HG03060 (cell line): ENCODE measurements around the gene FBLN2.
"Not testable (repeated sequence)": the region's sequence is repeated elsewhere in the genome, so short reads cannot be mapped to it uniquely, and the experiment has no call there.

ENCODE experiments used
- ATAC-seq: cut with Tn5 transposase; IDR thresholded peaks from one replicate; pipeline ENCODE4 v1.9.1; 2021; ENCODE audit warnings: low read depth, moderate number of reproducible peaks; ENCODE audit not compliant: unreplicated experiment

FBLN2 gene

GRCh38 chr3:13548696-13549622, at the start of gene FBLN2:
Gene FBLN2, plus strand, starts transcription at chr3:13549125. Its CDS starts 21,231 bp downstream, at chr3:13570356.
- ATAC-seq, result no peak

GRCh38 chr3:13499246-13499645, 49.7 kb upstream of the FBLN2 start:
- not testable (repeated sequence) for ATAC-seq

DNA sequence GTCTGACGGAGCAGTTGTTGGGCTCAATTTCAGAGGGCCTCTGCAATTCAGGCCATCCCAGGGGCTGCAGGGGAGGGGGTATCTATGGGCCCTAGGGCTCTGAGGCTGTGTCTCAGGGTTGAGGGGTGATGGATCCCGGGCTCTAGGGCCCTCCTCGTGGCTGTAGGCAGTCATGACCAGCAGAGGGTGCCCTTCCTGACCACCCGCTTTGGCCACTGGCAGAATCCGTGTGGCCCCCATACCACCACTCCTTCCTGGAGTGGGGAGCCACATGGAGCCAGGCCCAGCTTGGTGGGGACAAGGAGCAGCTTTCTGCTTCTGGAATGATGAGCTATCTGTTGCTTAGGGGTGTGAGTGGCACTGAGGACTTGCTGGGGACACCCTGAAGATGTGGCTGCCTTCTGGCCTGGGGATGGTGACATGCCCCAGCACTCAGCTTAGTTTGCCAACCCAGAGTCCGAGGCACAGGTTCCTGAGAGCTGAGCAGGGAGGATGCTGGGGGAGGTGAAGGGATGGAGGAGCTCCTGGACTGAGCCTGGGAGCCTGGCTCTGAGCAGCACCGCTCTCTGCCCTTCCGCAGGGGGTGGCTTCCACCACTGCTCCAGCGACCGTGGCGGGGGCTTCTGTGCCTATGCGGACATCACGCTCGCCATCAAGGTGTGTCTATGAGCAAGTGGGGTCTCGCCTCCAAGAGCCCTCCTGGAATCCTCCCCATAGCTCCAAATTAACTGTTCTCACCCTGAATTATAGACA, 48.6 kb upstream of the FBLN2 start:
- no peak for ATAC-seq

- no peak for ATAC-seq
Measured at GRCh38 chr3:13501056-13501455, 47.9 kb upstream of the FBLN2 start.

DNA sequence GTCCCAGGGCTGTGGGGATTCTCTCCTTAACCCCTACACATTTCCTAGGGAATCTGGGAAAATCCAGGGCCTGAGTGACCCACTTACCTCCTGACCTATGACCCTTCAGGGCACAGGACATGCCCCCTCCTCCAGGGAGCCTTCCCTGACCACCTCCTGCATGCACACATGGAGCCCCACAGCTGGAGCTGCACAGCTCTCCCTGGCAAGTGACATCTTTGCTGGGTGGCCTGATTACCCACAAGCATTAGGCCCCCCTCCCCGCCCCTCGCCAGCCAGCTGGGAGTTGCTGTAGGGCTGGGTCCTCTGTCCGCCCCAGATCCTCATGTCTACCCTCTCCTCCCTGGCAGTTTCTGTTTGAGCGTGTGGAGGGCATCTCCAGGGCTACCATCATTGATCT, 47.4 kb upstream of the FBLN2 start:
- no peak for ATAC-seq

DNA sequence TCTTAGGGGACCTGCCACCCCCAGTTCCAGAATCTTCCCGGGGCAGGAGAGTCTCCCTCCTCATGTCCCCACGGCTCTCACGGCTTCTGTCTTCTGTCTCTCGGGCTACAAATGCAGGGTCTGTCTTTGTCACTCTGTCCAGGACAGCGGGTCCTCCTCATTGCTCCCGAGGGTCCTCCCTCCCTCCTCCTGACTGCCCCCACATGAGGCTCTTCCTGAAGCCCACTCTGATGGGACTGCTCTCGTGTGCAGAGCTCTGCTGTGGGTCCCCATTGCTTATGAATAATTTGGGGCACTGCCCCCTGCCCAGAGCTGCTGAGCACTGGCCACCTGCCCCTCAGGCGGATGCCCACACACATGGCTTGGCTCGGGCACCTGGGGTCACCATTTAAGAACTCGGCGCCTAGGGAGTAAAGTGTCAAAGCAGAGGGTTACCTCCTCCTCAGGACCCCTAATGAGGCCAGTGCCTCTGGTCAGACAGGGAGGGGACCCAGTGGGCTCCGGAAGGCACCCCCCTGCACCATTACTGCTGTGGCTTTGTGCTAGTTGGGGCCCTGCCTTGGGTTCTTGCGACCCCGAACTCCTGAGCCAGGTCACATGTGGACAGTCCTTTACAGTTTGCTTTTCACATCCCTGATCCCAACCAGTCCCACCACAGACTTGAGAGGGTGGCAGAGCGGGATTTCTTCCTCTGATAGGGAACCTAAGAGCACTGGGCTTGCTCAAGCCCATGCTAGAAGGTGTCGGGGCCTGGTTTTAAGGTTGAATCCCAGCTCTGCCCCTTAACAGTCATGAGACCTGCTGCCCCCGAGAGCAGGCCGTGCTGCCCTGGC, 46.8 kb upstream of the FBLN2 start:
- no peak for ATAC-seq

DNA sequence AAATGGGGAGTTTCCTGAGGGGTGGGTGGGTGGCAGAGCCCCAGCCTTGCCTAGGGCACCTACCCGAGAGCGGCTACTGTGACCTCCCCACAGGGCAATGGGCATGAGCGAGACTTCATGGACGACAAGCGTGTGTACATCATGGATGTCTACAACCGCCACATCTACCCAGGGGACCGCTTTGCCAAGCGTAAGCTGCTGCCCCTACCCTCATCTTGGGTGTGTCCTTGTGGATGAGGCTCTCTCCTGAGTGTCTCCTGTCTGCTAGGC, 46.2 kb upstream of the FBLN2 start:
- ATAC-seq, result no peak

GRCh38 chr3:13504161-13504831, 44.6 kb upstream of the FBLN2 start:
- no peak for ATAC-seq

DNA sequence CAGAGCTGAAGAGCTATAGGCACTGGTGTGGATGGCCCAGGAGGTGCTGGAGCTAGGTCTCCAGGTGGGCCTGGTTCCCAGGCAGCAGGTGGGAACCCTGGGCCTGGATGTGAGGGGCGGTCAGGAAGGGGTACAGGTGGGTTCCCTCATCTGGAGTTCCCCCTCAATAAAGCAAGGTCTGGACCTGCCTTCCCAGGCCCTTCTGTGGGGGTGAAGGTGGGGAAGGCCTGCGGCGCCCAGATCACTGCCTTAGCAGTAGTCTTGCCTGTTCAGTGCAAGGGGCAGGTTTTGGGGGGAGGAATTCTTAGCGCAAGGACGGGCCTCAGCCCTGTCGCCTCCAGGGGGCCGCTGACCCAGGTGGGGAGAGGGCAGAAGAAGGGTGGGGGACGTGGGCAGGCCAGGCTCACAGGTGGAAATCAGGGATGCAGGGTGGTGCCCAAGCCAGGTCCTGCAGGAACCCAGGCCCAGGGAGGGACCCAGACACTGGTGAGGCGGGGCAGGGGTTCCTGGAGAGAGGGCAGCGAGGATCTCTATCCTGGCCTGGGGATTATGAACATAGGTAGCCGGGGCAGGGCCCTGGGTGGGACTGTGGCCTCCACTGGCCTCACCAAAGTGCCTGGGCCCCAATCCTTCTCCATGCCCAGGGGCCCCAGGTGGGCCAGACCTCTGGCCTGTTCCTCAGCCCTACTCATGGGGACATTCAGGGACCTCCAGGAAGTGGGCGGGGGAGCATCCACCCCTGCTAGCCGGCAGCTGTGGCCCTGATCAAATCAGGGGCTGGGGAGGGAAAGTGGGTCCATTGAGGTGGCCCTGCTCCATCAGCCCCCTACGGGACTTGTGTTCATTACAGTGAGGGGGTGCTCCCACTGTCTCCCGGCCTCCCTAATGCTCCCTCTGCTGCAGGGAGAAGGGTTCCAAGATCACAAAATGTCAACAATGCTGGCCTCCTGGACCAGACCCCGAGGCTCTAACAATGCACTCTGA, 43.5 kb upstream of the FBLN2 start:
- no peak for ATAC-seq

DNA sequence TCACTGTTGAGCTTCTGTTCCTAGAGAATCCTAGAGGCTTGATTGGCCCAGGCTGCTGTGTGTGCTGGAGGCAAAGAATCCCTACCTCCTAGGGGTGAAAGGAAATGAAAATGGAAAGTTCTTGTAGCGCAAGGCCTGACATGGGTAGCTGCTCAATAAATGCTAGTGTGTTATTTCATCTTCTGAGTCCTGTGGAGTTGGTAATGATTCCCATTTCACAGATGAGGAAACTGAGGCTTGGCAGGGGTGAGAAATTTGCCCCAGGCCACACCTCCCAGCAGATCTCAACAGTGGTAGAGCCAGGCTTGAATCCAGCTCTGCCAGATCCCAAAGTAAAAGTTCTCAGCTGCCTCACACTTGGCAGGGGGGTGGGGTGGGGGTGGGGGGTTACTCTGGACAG, 42.7 kb upstream of the FBLN2 start:
- no peak for ATAC-seq

GRCh38 chr3:13506680-13507079, 42.2 kb upstream of the FBLN2 start:
- ATAC-seq, result no peak

DNA sequence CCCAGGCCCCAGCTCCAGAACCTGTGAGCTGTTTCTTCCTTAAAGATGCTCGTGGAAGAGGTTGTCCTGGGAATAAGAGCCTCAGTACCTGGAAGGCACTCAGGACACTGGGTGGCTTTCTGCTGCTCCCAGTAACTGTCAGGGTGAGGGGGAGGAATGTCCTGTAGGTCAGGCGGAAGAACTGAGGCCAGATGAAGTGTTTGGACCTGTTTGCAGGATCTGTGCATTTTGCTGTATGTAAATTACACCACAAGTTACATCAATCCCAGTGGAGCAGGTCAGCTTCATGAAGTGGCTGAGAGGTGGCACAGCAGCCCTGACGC, 41.7 kb upstream of the FBLN2 start:
- ATAC-seq, result no peak

GRCh38 chr3:13507570-13508339, 41.2 kb upstream of the FBLN2 start:
- no peak for ATAC-seq

DNA sequence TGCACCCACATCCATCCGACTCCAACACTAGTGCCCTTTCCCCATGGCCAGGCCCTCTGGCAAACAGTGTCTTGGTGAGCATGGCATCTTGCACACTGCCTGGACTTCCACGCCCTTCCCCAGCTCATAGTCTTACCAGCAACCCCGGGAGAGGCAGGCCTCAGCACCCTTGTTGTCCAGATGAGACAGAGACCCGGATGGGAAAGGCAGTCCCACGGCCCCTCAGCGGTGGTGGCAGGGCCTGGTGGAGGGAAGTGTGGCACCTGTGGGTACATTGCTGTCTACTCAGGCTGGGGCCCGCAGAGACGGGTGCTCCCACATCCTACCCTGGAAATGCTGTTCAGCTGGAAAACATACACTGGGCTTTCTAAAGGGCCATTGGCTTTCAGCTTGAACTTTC, 40.4 kb upstream of the FBLN2 start:
- ATAC-seq, result no peak

GRCh38 chr3:13509059-13509815, 39.7 kb upstream of the FBLN2 start:
- ATAC-seq, result no peak

- ATAC-seq, result no peak
Measured at GRCh38 chr3:13509816-13510192, 39.1 kb upstream of the FBLN2 start.

GRCh38 chr3:13512451-13512850, 36.5 kb upstream of the FBLN2 start:
- no peak for ATAC-seq
